ENCODE data around the gene LIPT2. TPM values are rescaled to one million over a fixed set of nuclear protein-coding genes. Genes with fewer than 3 reads are reported as not detected.
"Not testable (repeated sequence)": the region's sequence is repeated elsewhere in the genome, so short reads cannot be mapped to it uniquely, and the experiment has no call there.

Gene LIPT2
- total and polyA plus RNA-seq, 2 donors (not counting 1 experiment from before 2014, with no cell fraction given), result 6.5 to 8.3 TPM

DNA sequence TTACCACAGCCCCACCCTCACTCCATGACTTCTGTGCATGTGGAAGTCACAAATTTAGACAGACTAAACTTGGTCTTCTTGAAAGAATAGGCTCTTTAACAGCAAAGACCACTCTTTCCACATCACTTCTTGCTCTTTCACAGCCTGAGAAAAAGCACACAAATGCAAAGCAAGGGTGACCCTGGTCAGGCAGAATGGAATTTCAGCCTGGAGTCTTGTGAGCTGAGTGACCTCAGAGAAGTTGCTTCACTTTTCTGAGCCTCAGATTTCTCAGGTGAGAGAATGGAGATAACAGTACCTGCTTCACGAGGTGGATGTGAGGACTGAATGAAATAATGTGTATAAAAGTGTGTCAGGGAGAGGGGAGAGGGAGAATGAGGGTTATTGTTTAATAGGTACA lies 26.8 kb upstream of the LIPT2 start:
- Mint-ChIP-seq H3K4me1 (no peaks in the 10 kb centered on the region), H3K27me3 (peaks cover 7% of the 10 kb centered on the region), H3K27ac (no peak overlapping the region), H3K4me3 (no peak overlapping the region), H3K9me3 (ENCODE audit: insufficient read depth) (peaks cover 10% of the 10 kb centered on the region)
- Histone ChIP-seq H4K20me1 (ENCODE audit: control insufficient read depth, insufficient read depth, low read length, poor library complexity, severe bottlenecking) (no peaks in the 10 kb centered on the region), H3K79me2 (ENCODE audit: control insufficient read depth, insufficient read depth, low read length) (no peaks in the 10 kb centered on the region), H3K9me3 (ENCODE audit: control extremely low read depth in 1 of 3, control insufficient read depth in 2 of 3, insufficient read depth in 1 of 3, low read length in 2 of 3) (peaks cover 0 to 1% (median 0%) of the 10 kb centered on the region in 3 donors), H3K4me3 (ENCODE audit: control extremely low read depth in 1 of 5, extremely low read depth in 1 of 5, insufficient read depth in 1 of 5, low read depth in 2 of 5, low read length in 4 of 5) (no peak overlapping the region), H2AFZ (ENCODE audit: insufficient read depth, low read depth, low read length, poor library complexity, severe bottlenecking) (no peak overlapping the region), H3K4me1 (ENCODE audit: control insufficient read depth in 2 of 2, insufficient read depth in 2 of 2, low read length in 2 of 2) (no peaks in the 10 kb centered on the region), H3K27ac (ENCODE audit: low read length in 2 of 2) (no peak overlapping the region), H3K4me2 (replicated peaks; ENCODE audit: low read depth, low read length, poor library complexity, severe bottlenecking) (no peak overlapping the region), H3K36me3 (replicated peaks in 1 of 2; ENCODE audit: control extremely low read depth in 1 of 2, control insufficient read depth in 1 of 2, extremely low read depth in 1 of 2, insufficient read depth in 2 of 2, low read length in 1 of 2) (no peaks in the 10 kb centered on the region), H3K9ac (ENCODE audit: low read length) (no peak overlapping the region), H3K27me3 (replicated peaks in 1 of 4; ENCODE audit: control extremely low read depth in 1 of 4, control insufficient read depth in 3 of 4, insufficient read depth in 4 of 4, low read length in 3 of 4) (peaks cover 0 to 10% (median 3%) of the 10 kb centered on the region in 4 experiments)
- DNase-seq, result no peak
- intact Hi-C loops (cut with micrococcal nuclease), result no loop called here
- ChIA-PET CTCF (no interaction called here), POLR2A (no interaction called here)
- WGBS (ENCODE audit: insufficient coverage), result 100% methylated on average over 1 of the region's 1 CpG
- TF ChIP-seq CTCF (IDR thresholded peaks at IDR 0.05), result no peak
- no peak for TF ChIP-seq EZH2 (IDR thresholded peaks at IDR 0.05; ENCODE audit: borderline replicate concordance, insufficient read depth, low read depth, low read length, poor library complexity, severe bottlenecking)
- no peak for ATAC-seq (ENCODE audit: low read depth)

GRCh38 chr11:74519710-74520109 lies 26.2 kb upstream of the LIPT2 start:
- peaks cover 0 to 1% (median 0%) of the 10 kb centered on the region in 3 donors for H3K9me3 ChIP-seq (ENCODE audit: control extremely low read depth in 1 of 3, control insufficient read depth in 2 of 3, insufficient read depth in 1 of 3, low read length in 2 of 3)
- Mint-ChIP-seq H3K4me1 (no peaks in the 10 kb centered on the region), H3K27me3 (peaks cover 7% of the 10 kb centered on the region), H3K4me3 (no peak overlapping the region), H3K9me3 (ENCODE audit: insufficient read depth) (peaks cover 10% of the 10 kb centered on the region), H3K27ac (no peak overlapping the region)
- H3K79me2 ChIP-seq (ENCODE audit: control insufficient read depth, insufficient read depth, low read length), result no peaks in the 10 kb centered on the region
- TF ChIP-seq CTCF (IDR thresholded peaks at IDR 0.05), result no peak
- ChIA-PET CTCF (no interaction called here), POLR2A (no interaction called here)
- intact Hi-C loops (cut with micrococcal nuclease), result no loop called here
- no peak overlapping the region for H3K4me3 ChIP-seq (ENCODE audit: control extremely low read depth in 1 of 5, extremely low read depth in 1 of 5, insufficient read depth in 1 of 5, low read depth in 2 of 5, low read length in 4 of 5)
- no peaks in the 10 kb centered on the region for H4K20me1 ChIP-seq (ENCODE audit: control insufficient read depth, insufficient read depth, low read length, poor library complexity, severe bottlenecking)
- no peak overlapping the region for H3K4me2 ChIP-seq (replicated peaks; ENCODE audit: low read depth, low read length, poor library complexity, severe bottlenecking)
- no peak overlapping the region for H3K9ac ChIP-seq (ENCODE audit: low read length)
- ATAC-seq (ENCODE audit: low read depth) (no peak), DNase-seq (no peak)
- H2AFZ ChIP-seq (ENCODE audit: insufficient read depth, low read depth, low read length, poor library complexity, severe bottlenecking), result no peak overlapping the region
- H3K27ac ChIP-seq (ENCODE audit: low read length in 2 of 2), result no peak overlapping the region
- H3K27me3 ChIP-seq (replicated peaks in 1 of 4; ENCODE audit: control extremely low read depth in 1 of 4, control insufficient read depth in 3 of 4, insufficient read depth in 4 of 4, low read length in 3 of 4), result peaks cover 0 to 10% (median 3%) of the 10 kb centered on the region in 4 experiments
- H3K4me1 ChIP-seq (ENCODE audit: control insufficient read depth in 2 of 2, insufficient read depth in 2 of 2, low read length in 2 of 2), result no peaks in the 10 kb centered on the region
- WGBS (ENCODE audit: insufficient coverage), result 97% methylated on average over 3 of the region's 3 CpGs
- no peaks in the 10 kb centered on the region for H3K36me3 ChIP-seq (replicated peaks in 1 of 2; ENCODE audit: control extremely low read depth in 1 of 2, control insufficient read depth in 1 of 2, extremely low read depth in 1 of 2, insufficient read depth in 2 of 2, low read length in 1 of 2)

GRCh38 chr11:74517592-74517991 lies 24.1 kb upstream of the LIPT2 start:
- ATAC-seq (ENCODE audit: low read depth); H3K79me2 ChIP-seq (ENCODE audit: control insufficient read depth, insufficient read depth, low read length); POLR2A ChIA-PET; H3K4me1 Mint-ChIP-seq; H3K9ac ChIP-seq (ENCODE audit: low read length); H3K4me3 ChIP-seq (ENCODE audit: control extremely low read depth in 1 of 5, extremely low read depth in 1 of 5, insufficient read depth in 1 of 5, low read depth in 2 of 5, low read length in 4 of 5); H3K4me3 Mint-ChIP-seq; H3K4me2 ChIP-seq (replicated peaks; ENCODE audit: low read depth, low read length, poor library complexity, severe bottlenecking); H3K4me1 ChIP-seq (ENCODE audit: control insufficient read depth in 2 of 2, insufficient read depth in 2 of 2, low read length in 2 of 2); CTCF ChIA-PET; H2AFZ ChIP-seq (ENCODE audit: insufficient read depth, low read depth, low read length, poor library complexity, severe bottlenecking); H3K36me3 ChIP-seq (replicated peaks in 1 of 2; ENCODE audit: control extremely low read depth in 1 of 2, control insufficient read depth in 1 of 2, extremely low read depth in 1 of 2, insufficient read depth in 2 of 2, low read length in 1 of 2); intact Hi-C loops (cut with micrococcal nuclease); H3K27ac ChIP-seq (ENCODE audit: low read length in 2 of 2); H3K9me3 ChIP-seq (ENCODE audit: control extremely low read depth in 1 of 3, control insufficient read depth in 2 of 3, insufficient read depth in 1 of 3, low read length in 2 of 3); H4K20me1 ChIP-seq (ENCODE audit: control insufficient read depth, insufficient read depth, low read length, poor library complexity, severe bottlenecking); DNase-seq; H3K27ac Mint-ChIP-seq; H3K27me3 ChIP-seq (replicated peaks in 1 of 4; ENCODE audit: control extremely low read depth in 1 of 4, control insufficient read depth in 3 of 4, insufficient read depth in 4 of 4, low read length in 3 of 4): not testable (repeated sequence)
- H3K27me3 Mint-ChIP-seq, result peaks cover 12% of the 10 kb centered on the region
- 100% methylated on average over 1 of the region's 6 CpGs for WGBS (ENCODE audit: insufficient coverage)
- H3K9me3 Mint-ChIP-seq (ENCODE audit: insufficient read depth), result peaks cover 10% of the 10 kb centered on the region
